Activated CD8-positive, alpha-beta memory T cell treated with anti-CD3 and anti-CD28 coated beads, Interleukin-2, amount 50 U/mL, for 4 hours (primary cell): ENCODE results near the gene GPR157.

Experiments used
- DNase-seq: peaks from one replicate; pipeline ENCODE4 v3.0.0-alpha.2; 2020

Gene GPR157

DNA sequence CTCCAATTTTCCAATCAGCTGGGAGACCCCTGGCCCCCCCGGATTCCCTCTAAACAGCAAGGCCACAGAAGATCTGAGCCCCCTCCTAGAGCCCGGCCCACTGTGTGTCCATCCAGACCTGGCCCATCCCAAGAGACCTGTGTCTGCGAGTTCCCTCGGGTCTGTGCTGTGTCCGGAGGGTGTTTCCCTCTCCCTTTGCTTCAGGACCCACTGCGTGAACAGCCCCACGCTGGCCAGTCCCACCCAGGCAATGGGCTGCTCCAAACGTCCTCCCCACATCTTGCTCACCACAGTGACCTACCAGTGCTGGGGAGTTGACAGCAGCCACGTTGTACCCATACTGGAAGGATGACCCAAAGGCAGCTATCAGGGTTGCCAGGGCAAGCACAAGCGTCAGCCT, 71.1 kb downstream of the GPR157 start:
- no peak for DNase-seq

DNA sequence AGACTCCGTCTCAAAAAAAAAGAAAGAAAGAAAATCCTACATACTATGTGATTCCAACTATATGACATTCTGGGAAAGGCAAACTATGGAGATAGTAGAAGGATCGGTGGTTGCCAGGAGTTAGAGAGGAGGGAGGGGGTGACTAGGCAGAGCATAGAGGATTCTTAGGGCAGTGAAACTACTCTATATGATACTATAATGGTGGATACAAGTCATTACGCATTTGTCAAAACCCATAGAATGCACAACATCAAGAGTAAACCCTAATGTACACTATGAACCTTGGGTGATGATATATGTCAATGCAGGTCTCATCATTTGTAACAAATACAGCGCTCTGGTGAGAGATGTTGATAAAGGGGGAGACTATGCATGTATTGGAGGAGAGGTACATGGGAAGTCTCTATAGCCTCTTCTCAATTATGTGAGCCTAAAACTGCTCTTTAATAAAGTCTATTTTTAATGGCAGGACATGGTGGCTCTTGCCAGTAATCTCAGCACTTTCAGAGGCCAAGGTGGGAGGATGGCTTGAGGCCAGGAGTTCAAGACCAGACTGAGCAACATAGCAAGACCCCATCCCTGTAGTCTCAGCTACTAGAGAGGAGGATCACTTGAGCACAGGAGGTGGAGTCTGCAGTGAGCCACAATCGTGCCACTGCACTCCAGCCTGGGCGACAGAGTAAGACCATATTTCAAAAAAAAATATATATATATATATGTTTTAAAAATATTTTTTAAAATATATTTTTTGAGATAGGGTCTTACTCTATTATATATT, 76.4 kb downstream of the GPR157 start:
- no peak for DNase-seq

- DNase-seq = no peak
These were observed 77.5 kb downstream of the GPR157 start for GRCh38 chr1:9051379-9051778.

- no peak for DNase-seq
These were observed 78.1 kb downstream of the GPR157 start for GRCh38 chr1:9050803-9051202.
